Body of pancreas (tissue), 4 donors: ENCODE data around the gene ARGFX.

ENCODE experiments used
- CTCF ChIP-seq, 7 experiments: fragments of 450-650 bp in 4 of 7; fragments of 200-600 bp in 3 of 7; sonication (generic) in 3 of 7; IDR thresholded peaks; one replicate each; pipeline ENCODE4 v1.5.1; 2016 to 2019; ENCODE audit warnings: antibody characterized with exemption in 7 of 7
- POLR2A ChIP-seq, 3 donors: fragments of 450-650 bp; IDR thresholded peaks; one replicate each; pipeline ENCODE4 v1.6.1; 2016; ENCODE audit warnings: antibody characterized with exemption in 3 of 3, mild to moderate bottlenecking in 2 of 3

GRCh38 chr3:121542924-121543323 lies 24.8 kb upstream of the ARGFX start:
- TF ChIP-seq CTCF (IDR thresholded peaks at IDR 0.05) (no peak), POLR2A (IDR thresholded peaks at IDR 0.05) (no peak)
